Fibroblast of the aortic adventitia (primary cell): ENCODE data around the gene ASTL. TPM values are rescaled to one million over a fixed set of nuclear protein-coding genes. Genes with fewer than 3 reads are reported as not detected.
A peak's percentile ranks its signal among the peaks of the same experiment; 100 is the strongest.

Experiments
- DNase-seq: peaks from one replicate; pipeline ENCODE4 v3.0.0-alpha.2; 2010; ENCODE audit warnings: low read depth
- H3K4me3 ChIP-seq: 2 replicates; pipeline ENCODE4 v1.5.1; 2011; ENCODE audit warnings: low read depth, mild to moderate bottlenecking, control low read depth, low read length, moderate library complexity
- CTCF ChIP-seq: IDR thresholded peaks from 2 replicates; pipeline ENCODE4 v1.5.1; 2011; ENCODE audit warnings: mild to moderate bottlenecking, low read length, control low read depth, inconsistent platforms; ENCODE audit not compliant: insufficient read depth
- total RNA-seq: library from RNA; depleted of rRNA; stranded (reverse); fragments of >200 nt; gene quantifications from 2 replicates; pipeline ENCODE4 v1.2.3, GENCODE V29; 2012; ENCODE audit warnings: low replicate concordance

Gene ASTL
- total RNA-seq, 1 donor, result not detected

- no peak for TF ChIP-seq CTCF
- DNase-seq, result no peak
- H3K4me3 ChIP-seq, result no peak overlapping the region
These were observed 13.4 kb upstream of the ASTL start for GRCh38 chr2:96151595-96152303.

DNA sequence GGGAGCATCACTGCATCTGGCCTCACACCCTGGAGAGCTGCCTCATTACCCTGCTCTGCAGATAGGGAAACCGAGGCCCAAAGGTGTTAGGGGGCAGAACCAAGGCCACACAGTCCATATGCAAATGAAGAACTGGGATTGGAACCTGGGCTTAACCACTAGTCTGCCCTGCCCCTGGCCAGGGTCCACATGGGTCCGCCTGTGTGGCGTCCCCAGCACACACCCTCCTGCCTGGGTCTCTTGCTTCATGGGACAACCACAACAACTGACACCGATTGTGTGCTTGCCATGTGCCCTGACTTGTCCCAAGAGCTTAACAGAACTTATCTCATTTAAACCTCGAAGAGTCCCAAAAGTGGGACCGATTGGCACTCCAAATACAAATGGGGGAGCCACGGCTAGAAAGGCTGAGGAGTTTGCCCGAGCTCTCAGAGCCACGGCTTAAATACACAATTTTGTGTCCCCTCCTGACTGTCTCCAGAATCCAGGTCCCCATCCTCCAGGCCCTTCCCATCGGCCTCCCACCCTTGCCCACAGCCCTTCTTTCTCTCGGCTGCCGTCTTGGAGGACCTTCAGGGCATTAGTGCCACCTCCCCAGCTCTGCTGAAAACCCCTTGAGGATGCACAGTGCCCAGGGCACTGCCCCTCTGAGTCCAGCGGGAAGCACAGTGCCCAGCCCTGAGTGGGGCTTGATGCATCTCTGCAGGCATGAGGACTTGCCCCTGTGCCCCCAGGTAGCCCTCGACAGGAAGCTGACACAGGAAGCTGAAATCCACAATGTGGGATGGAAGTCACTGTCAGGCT lies 12.7 kb upstream of the ASTL start:
- H3K4me3 ChIP-seq, result no peak overlapping the region
- no peak for DNase-seq
- no peak for TF ChIP-seq CTCF

DNA sequence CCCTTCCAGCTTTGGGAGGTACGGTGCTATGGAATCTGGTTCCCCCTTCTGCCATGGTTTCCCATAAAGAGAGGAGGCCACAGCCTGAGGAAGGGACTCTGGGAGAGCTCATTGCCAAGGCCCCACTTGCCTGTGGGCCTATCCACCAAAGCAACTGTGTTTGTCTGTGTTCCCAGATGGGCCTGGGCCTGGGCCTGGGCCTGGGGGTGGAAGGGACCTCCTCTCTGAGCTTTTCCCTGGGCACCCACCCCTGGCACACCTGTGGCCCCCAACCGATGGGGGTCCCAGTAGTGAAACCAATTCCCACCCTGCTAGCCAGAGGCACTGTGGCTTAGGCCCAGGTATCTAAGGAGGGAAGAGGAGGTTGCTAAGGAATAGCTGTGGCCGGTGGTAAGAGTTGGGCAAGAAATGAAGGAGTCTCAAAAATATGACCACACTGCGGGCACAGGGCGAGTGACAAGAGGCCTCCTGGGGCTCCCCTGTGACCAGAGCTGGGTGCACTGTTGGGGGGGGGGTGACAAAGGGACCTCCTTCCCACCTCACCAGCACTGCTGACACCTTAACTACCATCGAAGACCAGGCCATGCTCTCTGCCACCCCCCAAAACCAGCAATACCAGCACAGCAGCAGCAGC lies 11.8 kb upstream of the ASTL start:
- no peak for DNase-seq
- no peak for TF ChIP-seq CTCF
- no peak overlapping the region for H3K4me3 ChIP-seq

DNA sequence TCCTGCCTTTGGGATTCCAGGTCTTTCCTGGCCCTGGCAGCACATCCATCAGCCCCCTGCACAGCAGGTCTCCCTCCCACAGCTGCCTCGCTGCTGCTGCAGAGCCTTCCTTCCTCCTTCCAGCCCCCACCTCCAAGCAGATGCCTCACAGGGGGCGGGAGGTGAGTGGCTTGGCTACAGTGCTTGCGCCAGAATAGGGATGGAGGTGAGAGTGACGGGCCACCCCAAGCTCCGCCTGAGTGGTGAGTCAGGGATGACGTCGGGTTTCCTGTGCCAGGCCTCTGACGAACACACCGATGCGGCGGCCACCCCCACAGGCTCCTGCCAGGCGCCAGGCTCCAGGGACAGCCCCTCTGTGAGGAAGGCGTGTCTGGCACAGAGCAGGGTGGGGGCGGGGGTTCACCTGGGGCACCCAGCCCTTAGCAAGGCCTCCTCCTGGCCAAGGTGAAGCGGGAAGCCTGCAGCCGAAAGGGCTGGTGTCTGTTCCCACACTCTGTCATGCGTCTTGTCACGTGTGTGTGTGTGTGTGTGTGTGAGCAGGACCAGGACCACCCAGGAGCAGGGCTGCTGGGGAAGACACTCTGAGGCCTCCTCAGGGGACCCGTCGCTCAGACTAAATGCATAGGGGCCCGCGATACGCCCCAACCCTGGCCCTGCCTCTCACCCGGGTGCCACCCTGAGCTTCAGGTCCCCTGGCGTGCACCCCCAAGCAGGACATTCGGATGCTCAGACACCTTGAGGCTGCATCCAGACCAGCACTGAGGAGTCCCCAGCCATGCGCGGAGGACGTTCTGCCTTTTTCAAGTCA lies 10.3 kb upstream of the ASTL start:
- no peak overlapping the region for H3K4me3 ChIP-seq
- TF ChIP-seq CTCF, result no peak
- DNase-seq, result peak; percentile 84

DNA sequence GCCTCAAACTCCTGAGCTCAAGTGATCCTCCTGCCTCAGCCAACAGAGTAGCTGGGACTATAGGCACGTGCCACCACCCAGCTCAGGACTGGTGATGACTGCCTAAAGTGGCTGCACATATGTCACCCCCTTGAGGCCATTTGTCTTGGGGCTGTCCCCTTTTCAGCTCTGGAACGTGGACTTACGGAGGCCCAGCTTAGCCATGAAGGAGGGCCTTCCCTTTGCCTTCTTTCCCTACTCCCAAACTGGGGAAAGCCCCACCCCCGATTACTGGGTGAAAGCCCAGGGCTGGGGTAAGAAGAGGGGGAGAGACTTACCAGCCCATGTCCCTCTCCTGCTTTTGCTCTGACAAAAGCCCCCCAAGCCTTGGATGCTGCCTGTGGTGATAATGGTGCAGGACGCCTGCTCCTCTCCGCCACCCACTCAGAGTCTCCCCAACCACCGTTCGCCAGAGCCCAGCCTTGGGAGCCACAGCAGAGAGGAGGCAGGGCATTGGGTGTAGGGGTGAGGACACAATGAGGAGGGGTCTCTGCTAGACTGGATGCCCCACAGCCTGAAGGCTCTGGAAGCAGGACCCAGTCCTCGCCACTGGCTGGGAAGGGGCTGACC lies 9.4 kb upstream of the ASTL start:
- no peak overlapping the region for H3K4me3 ChIP-seq
- peak; percentile 3 for DNase-seq
- no peak for TF ChIP-seq CTCF
